Measurements from ENCODE around the gene GLS.

GRCh38 chr2:190972846-190973245, 92.2 kb downstream of the GLS start:
- TF ChIP-seq CTCF (IDR thresholded peaks at IDR 0.05) (no peak), EP300 (IDR thresholded peaks at IDR 0.05) (no peak), POLR2A (IDR thresholded peaks at IDR 0.05) (no peak)
